ENCODE data around the gene SETD4. TPM values are rescaled to one million over a fixed set of nuclear protein-coding genes. Genes with fewer than 3 reads are reported as not detected.

The SETD4 gene
- total and polyA plus RNA-seq, 2 of the 13 experiments (the other 11 are each of a cell fraction or from before 2014, with no cell fraction given), result 7.1 to 14.4 TPM

DNA sequence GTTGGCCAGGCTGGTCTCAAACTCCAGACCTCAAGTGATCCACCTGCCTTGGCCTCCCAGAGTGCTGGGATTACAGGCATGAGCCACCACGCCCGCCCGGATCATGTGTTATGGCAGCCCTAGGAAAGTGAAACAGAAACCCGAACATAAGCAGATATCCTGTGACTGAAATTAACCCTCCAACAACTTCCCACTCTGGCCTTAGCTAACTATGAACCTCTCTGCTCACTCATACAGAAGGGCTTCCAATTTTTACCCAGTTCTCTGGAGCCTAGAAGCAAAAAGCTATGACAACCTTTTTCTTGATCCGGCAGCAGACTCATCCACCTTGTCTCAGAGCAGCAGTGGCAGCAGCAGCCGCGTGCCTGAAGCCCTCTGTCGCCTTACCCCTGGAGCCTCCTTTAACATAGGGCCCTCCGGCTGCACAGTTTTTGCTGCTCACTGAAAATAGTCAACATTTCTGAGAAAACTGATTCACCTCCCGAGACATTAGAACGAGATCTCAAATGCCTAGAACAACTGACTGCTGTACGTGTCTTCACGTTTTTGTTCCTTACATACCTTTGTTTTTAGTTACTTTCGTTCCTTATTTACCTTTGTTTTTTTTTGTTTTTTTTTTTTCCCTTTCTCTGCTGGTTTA lies 18.8 kb upstream of the SETD4 start (continued):
- TF ChIP-seq ZNF44 (CRISPR knock-in tag; IDR thresholded peaks at IDR 0.05) (no peak), SALL1 (CRISPR knock-in tag; IDR thresholded peaks at IDR 0.05) (peak; percentile 48; the same call in 1 of the 2 replicates), FOXA3 (CRISPR knock-in tag; IDR thresholded peaks at IDR 0.05) (no peak), POLR2A (IDR thresholded peaks at IDR 0.05; ENCODE audit: insufficient read depth in 1 of 2, low read depth in 2 of 2, low read length in 2 of 2) (peak in 1 of 2 experiments; percentile 35; a peak in 1 of 4 replicates), PHF5A (CRISPR knock-in tag; IDR thresholded peaks at IDR 0.05; ENCODE audit: low read depth, unreplicated experiment) (no peak), HMG20A (CRISPR knock-in tag; IDR thresholded peaks at IDR 0.05; ENCODE audit: borderline replicate concordance) (no peak), NFIC (IDR thresholded peaks at IDR 0.05; ENCODE audit: low read length) (no peak), NRL (CRISPR knock-in tag; IDR thresholded peaks at IDR 0.05; ENCODE audit: borderline replicate concordance) (peak; percentile 46; the same call in 1 of the 2 replicates), ARHGAP35 (CRISPR knock-in tag; IDR thresholded peaks at IDR 0.05; ENCODE audit: borderline replicate concordance) (no peak), ZMAT3 (CRISPR knock-in tag; conservative IDR thresholded peaks at IDR 0.05) (no peak), ZNF274 (CRISPR knock-in tag; IDR thresholded peaks at IDR 0.05) (no peak), STAG1 (CRISPR knock-in tag; IDR thresholded peaks at IDR 0.05) (0 out of 2 replicates have a peak, but pooled peaks have one; percentile 10), BORCS8-MEF2B (CRISPR knock-in tag; IDR thresholded peaks at IDR 0.05) (no peak), PHF8 (CRISPR knock-in tag; IDR thresholded peaks at IDR 0.05) (peak; percentile 36; the same call in 1 of the 2 replicates), ZNF652 (CRISPR knock-in tag; IDR thresholded peaks at IDR 0.05; ENCODE audit: borderline replicate concordance, low read depth) (peak; percentile 79), MEF2D (CRISPR knock-in tag; IDR thresholded peaks at IDR 0.05) (no peak), ZNF10 (CRISPR knock-in tag; IDR thresholded peaks at IDR 0.05; ENCODE audit: borderline replicate concordance, low read depth) (no peak), ZNF713 (CRISPR knock-in tag; IDR thresholded peaks at IDR 0.05) (no peak), PCBP1 (IDR thresholded peaks at IDR 0.05; ENCODE audit: borderline replicate concordance, low read depth, low read length) (no peak)
- TF ChIP-seq, protein P1, sequence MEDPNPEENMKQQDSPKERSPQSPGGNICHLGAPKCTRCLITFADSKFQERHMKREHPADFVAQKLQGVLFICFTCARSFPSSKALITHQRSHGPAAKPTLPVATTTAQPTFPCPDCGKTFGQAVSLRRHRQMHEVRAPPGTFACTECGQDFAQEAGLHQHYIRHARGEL (CRISPR knock-in tag; IDR thresholded peaks at IDR 0.05), result no peak
- TF ChIP-seq, protein P2, sequence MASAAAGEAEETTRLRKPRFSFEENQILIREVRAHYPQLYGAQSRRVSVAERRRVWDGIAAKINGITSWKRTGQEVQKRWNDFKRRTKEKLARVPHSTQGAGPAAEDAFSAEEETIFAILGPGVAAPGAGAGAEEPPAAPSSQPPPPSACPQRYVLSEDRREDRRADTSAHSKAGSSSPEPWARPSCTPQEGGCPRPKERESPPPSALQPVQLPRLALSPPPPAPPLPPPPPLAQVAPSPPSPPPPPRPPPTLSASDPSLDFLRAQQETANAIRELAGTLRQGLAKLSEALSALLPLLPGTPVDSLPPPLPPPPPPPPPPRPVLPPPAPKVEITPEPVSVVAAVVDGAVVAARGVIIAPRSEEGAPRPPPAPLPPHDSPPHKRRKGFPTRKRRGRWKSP (CRISPR knock-in tag; IDR thresholded peaks at IDR 0.05), result no peak
- TF ChIP-seq, protein P3, sequence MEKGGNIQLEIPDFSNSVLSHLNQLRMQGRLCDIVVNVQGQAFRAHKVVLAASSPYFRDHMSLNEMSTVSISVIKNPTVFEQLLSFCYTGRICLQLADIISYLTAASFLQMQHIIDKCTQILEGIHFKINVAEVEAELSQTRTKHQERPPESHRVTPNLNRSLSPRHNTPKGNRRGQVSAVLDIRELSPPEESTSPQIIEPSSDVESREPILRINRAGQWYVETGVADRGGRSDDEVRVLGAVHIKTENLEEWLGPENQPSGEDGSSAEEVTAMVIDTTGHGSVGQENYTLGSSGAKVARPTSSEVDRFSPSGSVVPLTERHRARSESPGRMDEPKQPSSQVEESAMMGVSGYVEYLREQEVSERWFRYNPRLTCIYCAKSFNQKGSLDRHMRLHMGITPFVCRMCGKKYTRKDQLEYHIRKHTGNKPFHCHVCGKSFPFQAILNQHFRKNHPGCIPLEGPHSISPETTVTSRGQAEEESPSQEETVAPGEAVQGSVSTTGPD (CRISPR knock-in tag; IDR thresholded peaks at IDR 0.05), result no peak
- TF ChIP-seq, protein P4, sequence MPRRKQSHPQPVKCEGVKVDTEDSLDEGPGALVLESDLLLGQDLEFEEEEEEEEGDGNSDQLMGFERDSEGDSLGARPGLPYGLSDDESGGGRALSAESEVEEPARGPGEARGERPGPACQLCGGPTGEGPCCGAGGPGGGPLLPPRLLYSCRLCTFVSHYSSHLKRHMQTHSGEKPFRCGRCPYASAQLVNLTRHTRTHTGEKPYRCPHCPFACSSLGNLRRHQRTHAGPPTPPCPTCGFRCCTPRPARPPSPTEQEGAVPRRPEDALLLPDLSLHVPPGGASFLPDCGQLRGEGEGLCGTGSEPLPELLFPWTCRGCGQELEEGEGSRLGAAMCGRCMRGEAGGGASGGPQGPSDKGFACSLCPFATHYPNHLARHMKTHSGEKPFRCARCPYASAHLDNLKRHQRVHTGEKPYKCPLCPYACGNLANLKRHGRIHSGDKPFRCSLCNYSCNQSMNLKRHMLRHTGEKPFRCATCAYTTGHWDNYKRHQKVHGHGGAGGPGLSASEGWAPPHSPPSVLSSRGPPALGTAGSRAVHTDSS (CRISPR knock-in tag; conservative IDR thresholded peaks at IDR 0.05), result no peak

Measured in HepG2 (cell line).